H1 (cell line): ENCODE results near the gene PARD3.

Experiments
- CTCF ChIP-seq, 3 experiments: IDR thresholded peaks; 1 replicate in 2 of 3; 2 replicates in 1 of 3; pipeline versions ENCODE4 v1.5.1 to v1.6.1; 2011; ENCODE audit warnings: low read length in 3 of 3, mild to moderate bottlenecking in 3 of 3, inconsistent platforms in 2 of 3, low read depth in 1 of 3, moderate library complexity in 1 of 3; ENCODE audit not compliant: insufficient read depth in 1 of 3; ENCODE audit errors: control extremely low read depth in 1 of 3
- HDAC6 ChIP-seq: IDR thresholded peaks from one replicate; pipeline ENCODE4 v1.7.1; 2012; ENCODE audit warnings: low read depth, mild to moderate bottlenecking, inconsistent platforms, low read length, moderate library complexity
- POLR2A ChIP-seq, 2 experiments: IDR thresholded peaks; 1 replicate in 1 of 2; 2 replicates in 1 of 2; pipeline ENCODE4 v1.6.1; 2011; ENCODE audit warnings: low read depth in 2 of 2, low read length in 2 of 2, mild to moderate bottlenecking in 2 of 2; ENCODE audit errors: control extremely low read depth in 1 of 2
- SIN3A ChIP-seq, 2 experiments: IDR thresholded peaks in 1 of 2; conservative IDR thresholded peaks in 1 of 2; 2 replicates each; pipeline ENCODE4 v1.6.1; 2011 to 2012; ENCODE audit warnings: low read length in 2 of 2, improper control_type of control experiment in 1 of 2, low read depth in 1 of 2, mild to moderate bottlenecking in 1 of 2
- SIX5 ChIP-seq: IDR thresholded peaks from 2 replicates; pipeline ENCODE4 v1.6.1; 2011; ENCODE audit warnings: mild to moderate bottlenecking, low read depth, low read length
- SP4 ChIP-seq: IDR thresholded peaks from 2 replicates; pipeline ENCODE4 v1.6.1; 2012; ENCODE audit warnings: low read length, inconsistent platforms
- ZNF274 ChIP-seq: IDR thresholded peaks from 2 replicates; pipeline ENCODE4 v1.7.0; 2012; ENCODE audit warnings: low read length, borderline replicate concordance; ENCODE audit errors: extremely low read depth

DNA sequence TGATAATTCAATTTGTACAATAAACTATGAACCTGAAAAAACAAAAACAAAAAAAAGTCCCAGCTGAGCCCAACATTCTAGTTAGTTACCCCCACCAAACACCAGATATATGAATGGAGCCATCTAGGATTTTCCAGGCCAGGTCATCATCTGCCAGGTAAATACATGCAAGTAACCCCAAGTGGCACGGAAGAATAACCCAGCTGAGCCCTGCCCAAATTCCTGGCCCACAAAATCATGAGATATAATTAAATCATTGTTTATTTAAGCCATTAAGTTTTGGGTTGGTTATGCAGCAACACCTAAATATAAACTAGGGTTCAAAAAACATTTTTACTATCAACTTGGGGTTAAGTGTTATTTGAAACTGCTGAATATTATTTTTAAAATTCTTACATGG is 19.0 kb downstream of the PARD3 start:
- TF ChIP-seq ZNF274 (no peak), POLR2A (IDR thresholded peaks at IDR 0.05; ENCODE audit: control extremely low read depth in 1 of 2, low read depth in 2 of 2, low read length in 2 of 2) (no peak), SIN3A (conservative IDR thresholded peaks at IDR 0.05 in 1 of 2, IDR thresholded peaks at IDR 0.05 in 1 of 2; ENCODE audit: low read depth in 1 of 2, low read length in 2 of 2) (no peak), CTCF (IDR thresholded peaks at IDR 0.05; ENCODE audit: control extremely low read depth in 1 of 3, insufficient read depth in 1 of 3, low read depth in 1 of 3, low read length in 3 of 3) (no peak), SP4 (no peak), SIX5 (no peak), HDAC6 (no peak)
